Measurements from ENCODE around the gene KCNK1.

The KCNK1 gene

DNA sequence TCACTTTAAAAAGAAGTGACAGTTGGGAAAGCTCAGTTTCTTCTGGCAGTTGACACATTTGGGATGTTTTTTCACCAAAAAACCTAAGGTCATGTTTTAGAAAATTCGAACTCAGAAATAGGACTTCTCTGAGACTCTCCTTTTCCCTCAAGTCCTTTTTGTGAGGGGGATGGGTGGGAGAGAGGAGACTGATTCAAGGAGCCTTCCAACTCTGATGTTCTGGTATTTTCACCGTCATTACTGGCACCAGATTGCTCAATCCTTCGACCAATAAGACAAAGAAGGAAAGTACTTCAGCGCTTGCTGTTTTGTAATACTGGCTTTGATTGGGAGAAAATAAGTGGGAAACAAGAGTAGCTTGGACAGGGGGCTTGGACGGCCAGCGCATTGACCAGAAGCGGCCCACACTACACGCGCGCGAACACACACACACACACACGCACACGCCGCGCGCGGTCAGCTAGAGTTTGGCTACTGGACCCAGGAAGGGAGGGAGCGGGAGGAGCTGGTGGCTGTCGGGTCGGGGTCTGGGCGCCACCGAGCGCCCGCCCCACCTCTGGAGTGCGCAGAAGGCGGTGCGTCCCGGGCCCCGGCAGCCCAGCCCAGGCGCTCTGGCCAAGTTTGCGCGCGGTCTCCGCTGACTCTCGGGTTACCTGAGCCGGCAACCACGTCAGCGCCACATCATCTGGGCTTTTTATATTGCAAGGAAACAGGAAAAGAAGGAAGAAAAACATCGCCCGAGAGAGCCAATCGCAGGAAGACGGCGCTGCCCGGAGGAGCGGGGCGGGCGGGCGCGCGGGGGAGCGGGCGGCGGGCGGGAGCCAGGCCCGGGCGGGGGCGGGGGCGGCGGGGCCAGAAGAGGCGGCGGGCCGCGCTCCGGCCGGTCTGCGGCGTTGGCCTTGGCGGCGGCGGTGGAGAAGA lies at the start of gene KCNK1:
Gene KCNK1 (plus strand): TSS at position 855 of the 921 bp plus-strand sequence. CDS start 66 bp downstream, at position 921.
- POLR2A ChIA-PET = no interaction called here
- peak; percentile 16 for DNase-seq (ENCODE audit: low read depth, low spot score)

DNA sequence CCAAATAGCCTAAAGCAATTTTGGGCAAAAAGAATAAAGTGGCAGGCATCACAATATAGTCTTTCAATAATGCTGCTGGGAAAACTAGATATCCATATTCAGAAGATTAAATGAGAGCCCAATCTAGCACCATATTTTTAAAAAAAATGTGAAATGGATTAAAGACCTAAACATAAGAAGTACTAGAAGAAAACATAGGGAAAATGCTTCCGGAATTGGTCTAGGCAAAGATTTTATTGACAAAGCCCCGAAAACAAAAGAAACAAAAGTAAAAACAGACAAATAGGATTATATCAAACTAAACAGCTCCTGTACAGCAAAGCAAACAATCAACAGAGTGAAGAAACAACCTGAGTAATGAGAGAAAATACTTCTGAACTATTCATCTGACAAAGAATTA lies 48.6 kb upstream of the KCNK1 start:
- POLR2A ChIA-PET = no interaction called here
- CTCF ChIA-PET = no interaction called here
- TF ChIP-seq, protein P1, sequence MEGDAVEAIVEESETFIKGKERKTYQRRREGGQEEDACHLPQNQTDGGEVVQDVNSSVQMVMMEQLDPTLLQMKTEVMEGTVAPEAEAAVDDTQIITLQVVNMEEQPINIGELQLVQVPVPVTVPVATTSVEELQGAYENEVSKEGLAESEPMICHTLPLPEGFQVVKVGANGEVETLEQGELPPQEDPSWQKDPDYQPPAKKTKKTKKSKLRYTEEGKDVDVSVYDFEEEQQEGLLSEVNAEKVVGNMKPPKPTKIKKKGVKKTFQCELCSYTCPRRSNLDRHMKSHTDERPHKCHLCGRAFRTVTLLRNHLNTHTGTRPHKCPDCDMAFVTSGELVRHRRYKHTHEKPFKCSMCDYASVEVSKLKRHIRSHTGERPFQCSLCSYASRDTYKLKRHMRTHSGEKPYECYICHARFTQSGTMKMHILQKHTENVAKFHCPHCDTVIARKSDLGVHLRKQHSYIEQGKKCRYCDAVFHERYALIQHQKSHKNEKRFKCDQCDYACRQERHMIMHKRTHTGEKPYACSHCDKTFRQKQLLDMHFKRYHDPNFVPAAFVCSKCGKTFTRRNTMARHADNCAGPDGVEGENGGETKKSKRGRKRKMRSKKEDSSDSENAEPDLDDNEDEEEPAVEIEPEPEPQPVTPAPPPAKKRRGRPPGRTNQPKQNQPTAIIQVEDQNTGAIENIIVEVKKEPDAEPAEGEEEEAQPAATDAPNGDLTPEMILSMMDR (IDR thresholded peaks at IDR 0.05; ENCODE audit: insufficient read depth, low read length, missing control alignments) = no peak
- DNase-seq (ENCODE audit: low read depth, low spot score) = no peak
- H3K4me3 ChIP-seq (ENCODE audit: low read depth, low read length) = no peak overlapping the region

More for the DNA sequence above, at the start of gene KCNK1:
- TF ChIP-seq, protein P1 (IDR thresholded peaks at IDR 0.05; ENCODE audit: insufficient read depth, low read length, missing control alignments) = no peak
- H3K4me3 ChIP-seq (ENCODE audit: low read depth, low read length) = peak within 1 kb of the TSS; percentile 65
- CTCF ChIA-PET = no interaction called here

DNA sequence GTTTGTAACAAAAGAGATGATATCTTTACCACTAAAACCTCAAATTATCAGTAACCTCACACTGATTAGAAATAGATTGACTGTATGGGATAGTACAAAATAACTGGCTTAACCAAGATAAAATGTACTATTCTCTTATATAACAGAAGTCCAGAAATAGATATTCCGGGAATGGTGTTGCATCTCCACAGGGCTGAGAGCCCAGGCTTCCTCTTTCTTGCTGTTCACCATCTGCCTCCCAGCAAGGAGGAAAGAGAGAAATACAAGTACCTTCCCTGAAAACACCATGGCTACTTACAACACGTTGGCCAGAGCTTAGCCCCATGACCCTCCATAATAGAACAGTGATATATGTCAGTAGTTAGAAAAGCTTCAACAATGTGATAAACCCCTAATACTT lies 47.0 kb upstream of the KCNK1 start:
- no peak overlapping the region for H3K4me3 ChIP-seq (ENCODE audit: low read depth, low read length)
- ChIA-PET POLR2A (no interaction called here), CTCF (no interaction called here)
- no peak for DNase-seq (ENCODE audit: low read depth, low spot score)
- TF ChIP-seq, protein P1 (IDR thresholded peaks at IDR 0.05; ENCODE audit: insufficient read depth, low read length, missing control alignments) = no peak

DNA sequence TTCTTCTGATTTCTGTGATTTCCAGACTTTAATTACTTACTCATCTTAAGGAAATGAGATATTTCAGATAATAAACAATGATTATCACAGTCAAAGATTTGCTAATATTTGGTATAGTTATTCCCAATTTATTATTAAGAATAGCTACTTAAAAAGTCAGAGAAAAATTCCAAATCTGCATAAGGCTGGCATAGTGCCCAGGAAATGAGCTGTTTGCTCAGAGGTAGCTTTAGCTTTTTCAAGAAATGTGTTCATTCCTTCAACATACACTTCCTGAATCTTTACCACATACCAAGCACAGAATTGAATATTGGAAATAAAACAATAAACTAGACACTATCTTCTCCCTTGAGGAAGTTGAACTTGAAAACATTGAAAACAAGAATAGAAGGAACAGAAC lies 44.3 kb upstream of the KCNK1 start:
- POLR2A ChIA-PET = no interaction called here
- no peak for DNase-seq (ENCODE audit: low read depth, low spot score)
- CTCF ChIA-PET = no interaction called here
- no peak overlapping the region for H3K4me3 ChIP-seq (ENCODE audit: low read depth, low read length)
- TF ChIP-seq, protein P1 (IDR thresholded peaks at IDR 0.05; ENCODE audit: insufficient read depth, low read length, missing control alignments) = no peak

DNA sequence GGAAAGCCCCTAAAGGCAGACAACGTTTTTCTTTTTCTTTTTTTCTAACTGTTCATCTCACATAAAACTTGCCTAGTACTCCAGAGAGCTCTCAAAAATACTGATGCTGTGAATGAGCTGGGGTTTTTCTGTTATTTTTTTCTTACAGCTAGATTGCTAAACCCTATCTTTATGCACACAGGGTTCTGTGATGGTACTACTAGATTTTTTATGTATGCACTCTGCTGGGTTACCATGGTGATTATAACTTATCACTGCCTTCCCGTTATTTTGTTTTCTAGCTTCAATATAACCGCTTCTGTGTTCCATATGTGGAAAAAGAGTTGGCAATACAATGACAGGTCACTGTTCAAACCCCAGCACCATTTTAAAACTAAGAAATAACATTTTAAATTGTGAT lies 43.7 kb upstream of the KCNK1 start:
- H3K4me3 ChIP-seq (ENCODE audit: low read depth, low read length) = no peak overlapping the region
- DNase-seq (ENCODE audit: low read depth, low spot score) = no peak
- CTCF ChIA-PET = no interaction called here
- TF ChIP-seq, protein P1 (IDR thresholded peaks at IDR 0.05; ENCODE audit: insufficient read depth, low read length, missing control alignments) = no peak
- POLR2A ChIA-PET = no interaction called here

DNA sequence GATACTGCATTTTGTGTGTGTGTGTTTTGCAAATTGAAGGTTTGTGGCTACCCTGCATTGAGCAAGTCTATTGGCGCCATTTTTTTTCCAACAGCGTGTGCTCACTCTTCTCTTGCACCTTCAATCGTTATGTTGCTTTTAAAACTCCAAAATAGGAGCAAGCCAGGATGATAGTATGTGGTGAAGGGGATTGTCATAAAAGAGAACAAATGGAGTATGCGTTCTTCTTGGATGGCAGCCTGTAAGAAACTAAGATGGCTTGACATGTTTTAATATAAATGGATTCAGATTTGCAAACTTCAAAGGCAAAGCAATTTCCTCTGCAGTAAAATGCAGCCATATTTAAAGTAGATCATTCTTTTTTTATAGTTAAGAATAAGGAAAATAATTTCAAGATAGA lies 43.2 kb upstream of the KCNK1 start:
- ChIA-PET POLR2A (no interaction called here), CTCF (no interaction called here)
- TF ChIP-seq, protein P1 (IDR thresholded peaks at IDR 0.05; ENCODE audit: insufficient read depth, low read length, missing control alignments) = no peak
- DNase-seq (ENCODE audit: low read depth, low spot score) = no peak
- H3K4me3 ChIP-seq (ENCODE audit: low read depth, low read length) = no peak overlapping the region

All from AG04449 (cell line).